Esophagus squamous epithelium (tissue), 4 donors: ENCODE measurements around the gene ADAMTS14.

ENCODE experiments used
- POLR2A ChIP-seq, 4 donors: fragments of 450-650 bp; IDR thresholded peaks; one replicate each; pipeline ENCODE4 v1.6.1; 2017; ENCODE audit warnings: antibody characterized with exemption in 4 of 4, mild to moderate bottlenecking in 4 of 4, moderate library complexity in 3 of 4
- TF ChIP-seq, protein P1 (sequence below), 6 experiments: fragments of 450-650 bp in 4 of 6; fragments of 200-600 bp in 2 of 6; sonication (generic) in 2 of 6; IDR thresholded peaks; one replicate each; pipeline ENCODE4 v1.5.1; 2016 to 2019; ENCODE audit warnings: antibody characterized with exemption in 6 of 6, mild to moderate bottlenecking in 4 of 6, moderate library complexity in 4 of 6

DNA sequence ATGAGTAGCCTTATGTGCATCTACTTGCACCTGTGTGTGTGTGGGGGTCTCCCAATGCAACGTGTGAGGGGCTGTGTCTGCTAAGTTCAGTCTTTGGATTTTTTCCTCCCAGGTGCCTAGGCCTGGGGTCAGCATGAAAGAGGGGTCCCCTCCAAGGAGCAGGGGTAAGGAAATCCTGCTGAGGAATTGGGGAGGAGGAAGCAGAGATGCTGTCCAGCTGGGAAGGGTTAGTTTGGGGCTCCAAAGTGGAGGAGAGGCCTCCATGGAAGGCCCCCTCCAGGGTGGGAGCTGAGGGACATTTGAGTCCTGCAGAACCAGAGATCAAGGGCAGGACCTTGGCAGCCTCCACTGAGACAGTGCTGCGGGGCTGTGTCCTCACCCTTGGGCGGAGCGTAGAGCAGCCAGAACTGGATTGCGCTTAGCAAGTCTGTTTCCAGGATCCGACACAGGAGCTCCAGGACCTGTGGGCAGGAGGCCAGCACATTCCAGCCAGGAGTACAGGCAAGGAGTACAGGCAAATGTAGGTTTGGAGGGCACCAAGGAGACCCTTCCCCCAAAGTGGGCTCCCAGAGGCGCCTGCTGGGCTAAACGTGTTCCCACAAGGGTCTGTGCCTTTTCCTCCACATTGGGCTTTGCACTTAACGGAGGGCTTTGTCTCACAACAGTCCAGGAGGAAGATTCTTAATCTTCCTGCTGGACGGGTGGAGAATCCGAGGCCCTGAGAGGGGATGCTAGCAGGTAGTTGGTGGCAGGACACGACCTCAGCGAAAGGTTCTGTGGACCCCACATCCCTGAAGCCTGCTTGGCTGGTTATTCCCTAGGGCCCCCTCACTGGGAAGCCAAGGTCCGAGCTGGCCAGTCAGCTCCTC is 102.7 kb downstream of the ADAMTS14 start:
- TF ChIP-seq POLR2A (IDR thresholded peaks at IDR 0.05), result no peak
- TF ChIP-seq, protein P1, sequence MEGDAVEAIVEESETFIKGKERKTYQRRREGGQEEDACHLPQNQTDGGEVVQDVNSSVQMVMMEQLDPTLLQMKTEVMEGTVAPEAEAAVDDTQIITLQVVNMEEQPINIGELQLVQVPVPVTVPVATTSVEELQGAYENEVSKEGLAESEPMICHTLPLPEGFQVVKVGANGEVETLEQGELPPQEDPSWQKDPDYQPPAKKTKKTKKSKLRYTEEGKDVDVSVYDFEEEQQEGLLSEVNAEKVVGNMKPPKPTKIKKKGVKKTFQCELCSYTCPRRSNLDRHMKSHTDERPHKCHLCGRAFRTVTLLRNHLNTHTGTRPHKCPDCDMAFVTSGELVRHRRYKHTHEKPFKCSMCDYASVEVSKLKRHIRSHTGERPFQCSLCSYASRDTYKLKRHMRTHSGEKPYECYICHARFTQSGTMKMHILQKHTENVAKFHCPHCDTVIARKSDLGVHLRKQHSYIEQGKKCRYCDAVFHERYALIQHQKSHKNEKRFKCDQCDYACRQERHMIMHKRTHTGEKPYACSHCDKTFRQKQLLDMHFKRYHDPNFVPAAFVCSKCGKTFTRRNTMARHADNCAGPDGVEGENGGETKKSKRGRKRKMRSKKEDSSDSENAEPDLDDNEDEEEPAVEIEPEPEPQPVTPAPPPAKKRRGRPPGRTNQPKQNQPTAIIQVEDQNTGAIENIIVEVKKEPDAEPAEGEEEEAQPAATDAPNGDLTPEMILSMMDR (IDR thresholded peaks at IDR 0.05), result no peak
